ENCODE measurements around the gene CPSF6. TPM values are rescaled to one million over a fixed set of nuclear protein-coding genes. Genes with fewer than 3 reads are reported as not detected.

The CPSF6 gene
- polyA plus RNA-seq, 1 donor (not counting 4 experiments of a cell fraction or from before 2014, with no cell fraction given), result 59.5 TPM

DNA sequence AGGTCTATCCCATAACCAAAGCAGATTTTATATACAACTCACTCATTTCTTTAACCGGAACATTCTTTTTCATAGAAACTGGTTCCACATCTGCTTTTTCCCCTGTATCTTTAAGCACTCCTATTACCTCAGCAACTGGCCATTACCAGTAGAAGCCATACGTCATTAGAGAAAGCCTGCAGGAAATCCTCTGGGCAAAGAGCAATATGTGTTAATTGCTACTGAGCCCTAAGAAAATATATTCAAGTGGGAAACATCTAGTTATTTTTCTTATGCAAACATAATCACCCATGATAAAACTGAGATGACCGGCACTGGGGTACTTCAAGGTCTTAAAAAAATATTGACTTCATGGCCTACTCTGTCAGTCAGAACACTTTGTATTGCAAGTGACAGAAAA lies 28.2 kb upstream of the CPSF6 start:
- dilution Hi-C loops (cut with MboI; ENCODE audit: extremely low pct_ligation_motif_present, low sequenced_read_pairs), result no loop called here
- Histone ChIP-seq H3K9me1 (ENCODE audit: control insufficient read depth, extremely low read depth, insufficient read depth, low read length) (no peaks in the 10 kb centered on the region), H3K27ac (ENCODE audit: control insufficient read depth, insufficient read depth, low read length) (no peak overlapping the region), H4K20me1 (ENCODE audit: control insufficient read depth, extremely low read depth, insufficient read depth, low read length) (no peaks in the 10 kb centered on the region), H3K4me3 (ENCODE audit: control insufficient read depth in 2 of 3, extremely low read depth in 1 of 3, insufficient read depth in 2 of 3, low read depth in 1 of 3, low read length in 3 of 3) (no peak overlapping the region), H2AFZ (ENCODE audit: control insufficient read depth, low read length) (no peak overlapping the region), H3K4me2 (ENCODE audit: control insufficient read depth, extremely low read depth, insufficient read depth, low read depth, low read length) (no peak overlapping the region), H3K9ac (ENCODE audit: control insufficient read depth, extremely low read depth, insufficient read depth, low read length) (no peak overlapping the region), H3K4me1 (ENCODE audit: control insufficient read depth, extremely low read depth, insufficient read depth, low read length) (no peaks in the 10 kb centered on the region), H3K79me2 (ENCODE audit: control insufficient read depth, insufficient read depth, low read length) (no peaks in the 10 kb centered on the region), H3K9me3 (ENCODE audit: control insufficient read depth, low read depth, low read length) (no peaks in the 10 kb centered on the region), H3K27me3 (ENCODE audit: control insufficient read depth, extremely low read depth, insufficient read depth, low read length) (no peaks in the 10 kb centered on the region), H3K36me3 (ENCODE audit: control insufficient read depth in 2 of 2, extremely low read depth in 1 of 2, insufficient read depth in 2 of 2, low read length in 2 of 2) (no peaks in the 10 kb centered on the region)
- DNase-seq (ENCODE audit: low read depth, low spot score) (no peak), FAIRE-seq (no peak)
- TF ChIP-seq, protein P1, sequence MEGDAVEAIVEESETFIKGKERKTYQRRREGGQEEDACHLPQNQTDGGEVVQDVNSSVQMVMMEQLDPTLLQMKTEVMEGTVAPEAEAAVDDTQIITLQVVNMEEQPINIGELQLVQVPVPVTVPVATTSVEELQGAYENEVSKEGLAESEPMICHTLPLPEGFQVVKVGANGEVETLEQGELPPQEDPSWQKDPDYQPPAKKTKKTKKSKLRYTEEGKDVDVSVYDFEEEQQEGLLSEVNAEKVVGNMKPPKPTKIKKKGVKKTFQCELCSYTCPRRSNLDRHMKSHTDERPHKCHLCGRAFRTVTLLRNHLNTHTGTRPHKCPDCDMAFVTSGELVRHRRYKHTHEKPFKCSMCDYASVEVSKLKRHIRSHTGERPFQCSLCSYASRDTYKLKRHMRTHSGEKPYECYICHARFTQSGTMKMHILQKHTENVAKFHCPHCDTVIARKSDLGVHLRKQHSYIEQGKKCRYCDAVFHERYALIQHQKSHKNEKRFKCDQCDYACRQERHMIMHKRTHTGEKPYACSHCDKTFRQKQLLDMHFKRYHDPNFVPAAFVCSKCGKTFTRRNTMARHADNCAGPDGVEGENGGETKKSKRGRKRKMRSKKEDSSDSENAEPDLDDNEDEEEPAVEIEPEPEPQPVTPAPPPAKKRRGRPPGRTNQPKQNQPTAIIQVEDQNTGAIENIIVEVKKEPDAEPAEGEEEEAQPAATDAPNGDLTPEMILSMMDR (optimal IDR thresholded peaks at IDR 0.05 in 1 of 3, IDR thresholded peaks at IDR 0.05 in 1 of 3, conservative IDR thresholded peaks at IDR 0.05 in 1 of 3; ENCODE audit: extremely low read depth in 1 of 3, insufficient read depth in 2 of 3, low read length in 3 of 3), result no peak
- no peak for TF ChIP-seq EZH2 (IDR thresholded peaks at IDR 0.05; ENCODE audit: low read length)

DNA sequence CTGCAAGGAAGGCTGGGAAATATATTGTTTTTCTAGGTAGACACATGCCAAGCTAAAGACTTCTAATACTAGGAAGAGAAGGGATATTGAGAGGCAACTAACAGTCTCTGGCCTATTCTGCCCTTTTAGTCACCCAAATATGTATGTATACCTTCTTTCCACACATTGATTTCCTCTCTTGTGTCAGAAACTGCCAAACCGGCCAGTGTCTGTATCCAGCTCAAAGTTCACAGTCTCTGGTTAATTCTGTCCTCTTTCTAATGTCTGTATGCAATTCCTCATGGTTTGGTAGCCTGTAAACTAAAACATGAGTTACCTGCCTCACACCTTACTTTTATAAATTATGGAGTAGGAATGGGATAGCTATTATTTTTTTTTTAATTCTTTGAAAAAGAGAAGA lies 25.2 kb upstream of the CPSF6 start:
- no peak overlapping the region for H3K4me2 ChIP-seq (ENCODE audit: control insufficient read depth, extremely low read depth, insufficient read depth, low read depth, low read length)
- dilution Hi-C loops (cut with MboI; ENCODE audit: extremely low pct_ligation_motif_present, low sequenced_read_pairs), result no loop called here
- no peaks in the 10 kb centered on the region for H3K79me2 ChIP-seq (ENCODE audit: control insufficient read depth, insufficient read depth, low read length)
- no peak overlapping the region for H3K27ac ChIP-seq (ENCODE audit: control insufficient read depth, insufficient read depth, low read length)
- no peaks in the 10 kb centered on the region for H4K20me1 ChIP-seq (ENCODE audit: control insufficient read depth, extremely low read depth, insufficient read depth, low read length)
- H2AFZ ChIP-seq (ENCODE audit: control insufficient read depth, low read length), result no peak overlapping the region
- FAIRE-seq (no peak), DNase-seq (ENCODE audit: low read depth, low spot score) (no peak)
- H3K9me1 ChIP-seq (ENCODE audit: control insufficient read depth, extremely low read depth, insufficient read depth, low read length), result no peaks in the 10 kb centered on the region
- no peak overlapping the region for H3K4me3 ChIP-seq (ENCODE audit: control insufficient read depth in 2 of 3, extremely low read depth in 1 of 3, insufficient read depth in 2 of 3, low read depth in 1 of 3, low read length in 3 of 3)
- no peak overlapping the region for H3K9ac ChIP-seq (ENCODE audit: control insufficient read depth, extremely low read depth, insufficient read depth, low read length)
- no peaks in the 10 kb centered on the region for H3K4me1 ChIP-seq (ENCODE audit: control insufficient read depth, extremely low read depth, insufficient read depth, low read length)
- no peaks in the 10 kb centered on the region for H3K36me3 ChIP-seq (ENCODE audit: control insufficient read depth in 2 of 2, extremely low read depth in 1 of 2, insufficient read depth in 2 of 2, low read length in 2 of 2)
- H3K9me3 ChIP-seq (ENCODE audit: control insufficient read depth, low read depth, low read length), result no peaks in the 10 kb centered on the region
- H3K27me3 ChIP-seq (ENCODE audit: control insufficient read depth, extremely low read depth, insufficient read depth, low read length), result no peaks in the 10 kb centered on the region
- no peak for TF ChIP-seq EZH2 (IDR thresholded peaks at IDR 0.05; ENCODE audit: low read length)
- TF ChIP-seq, protein P1 (optimal IDR thresholded peaks at IDR 0.05 in 1 of 3, IDR thresholded peaks at IDR 0.05 in 1 of 3, conservative IDR thresholded peaks at IDR 0.05 in 1 of 3; ENCODE audit: extremely low read depth in 1 of 3, insufficient read depth in 2 of 3, low read length in 3 of 3), result no peak

Measured in keratinocyte (primary cell).